HCT116 (cell line): ENCODE measurements around the gene ISCA2. TPM values are rescaled to one million over a fixed set of nuclear protein-coding genes. Genes with fewer than 3 reads are reported as not detected.

Source experiments
- ATAC-seq: fragments of 200-7000 bp; cut with Tn5 transposase; 2 replicates; pipeline ENCODE4 v1.9.1; 2020; ENCODE audit warnings: mild to moderate bottlenecking, moderate library complexity
- BruUV-seq: library from RNA; stranded (reverse); fragments of 400-500 nt; replicated peaks from 2 replicates; lab custom pipeline; 2021; lab: Mats Ljungman, UMichigan
- CTCF ChIA-PET: fragments of 300-600 bp; sonication (Branson Sonifier 250); formaldehyde crosslinking; loops from one replicate; lab custom pipeline; 2021; ENCODE audit warnings: antibody characterized with exemption; lab: Charles Lee
- POLR2A ChIA-PET: fragments of 300-600, 350-600 bp; sonication (Branson Sonifier 250); formaldehyde crosslinking; loops from one replicate; lab custom pipeline; 2021; ENCODE audit warnings: antibody characterized with exemption; lab: Charles Lee
- RAD21 ChIA-PET, 2 experiments: fragments of 300-600 bp; sonication (Branson Sonifier 250); formaldehyde crosslinking; loops; one replicate each; lab custom pipeline; 2023; ENCODE audit warnings: low total read pairs in 2 of 2; ENCODE audit not compliant: uncharacterized antibody in 2 of 2, unreplicated experiment in 2 of 2, low non-redundant PET in 1 of 2; lab: Charles Lee
- DNase-seq: peaks from one replicate; pipeline ENCODE4 v3.0.0-alpha.2; 2010; ENCODE audit warnings: low read depth, low spot score
- H2AFZ ChIP-seq: fragments of 200-600 bp; shearing (Covaris generic), sonication (generic); 2 replicates; pipeline ENCODE4 v1.6.1; 2017; ENCODE audit warnings: low read depth, mixed run types, mixed read lengths, antibody characterized with exemption, low read length; ENCODE audit not compliant: poor library complexity, severe bottlenecking
- H3K27ac ChIP-seq: 2 replicates; pipeline ENCODE4 v1.5.1; 2012; ENCODE audit warnings: low read depth, low read length
- H3K27me3 ChIP-seq: fragments of 200-600 bp; sonication (generic); 2 replicates; pipeline ENCODE4 v1.6.1; 2016; ENCODE audit warnings: mixed run types, low read length, mixed read lengths; ENCODE audit not compliant: insufficient read depth
- H3K36me3 ChIP-seq, 2 experiments: fragments of 200-500 bp in 1 of 2; fragments of 200-600 bp in 1 of 2; sonication (Bioruptor generic) in 1 of 2; sonication (generic) in 1 of 2; 2 replicates each; pipeline versions ENCODE4 v1.5.1 to v1.6.1; 2014 to 2016; ENCODE audit warnings: low read length in 2 of 2, inconsistent platforms in 1 of 2, mixed read lengths in 1 of 2, mixed run types in 1 of 2; ENCODE audit not compliant: insufficient read depth in 2 of 2, control insufficient read depth in 1 of 2
- H3K4me1 ChIP-seq, 2 experiments: fragments of 200-600 bp in 1 of 2; sonication (generic) in 1 of 2; 2 replicates each; pipeline versions ENCODE4 v1.5.1 to v1.6.1; 2012 to 2017; ENCODE audit warnings: low read length in 2 of 2, inconsistent platforms in 1 of 2, mild to moderate bottlenecking in 1 of 2, mixed read lengths in 1 of 2, mixed run types in 1 of 2, moderate library complexity in 1 of 2; ENCODE audit not compliant: insufficient read depth in 2 of 2, control insufficient read depth in 1 of 2
- H3K4me2 ChIP-seq: fragments of 200-600 bp; sonication (generic); 2 replicates; pipeline ENCODE4 v1.6.1; 2017; ENCODE audit warnings: mixed run types, low read length, mixed read lengths
- H3K4me3 ChIP-seq, 2 experiments: fragments of 200-600 bp in 1 of 2; sonication (generic) in 1 of 2; replicated peaks in 1 of 2; 2 replicates each; pipeline ENCODE4 v1.5.1; 2011 to 2016; ENCODE audit warnings: low read length in 2 of 2, control low read depth in 1 of 2, low read depth in 1 of 2, mild to moderate bottlenecking in 1 of 2, mixed read lengths in 1 of 2, mixed run types in 1 of 2
- H3K79me2 ChIP-seq: fragments of 200-600 bp; sonication (generic); 2 replicates; pipeline ENCODE4 v1.6.1; 2017; ENCODE audit warnings: mild to moderate bottlenecking, mixed run types, low read length, moderate library complexity, mixed read lengths; ENCODE audit not compliant: insufficient read depth
- H3K9ac ChIP-seq: fragments of 200-600 bp; sonication (generic); 2 replicates; pipeline ENCODE4 v1.6.1; 2016; ENCODE audit warnings: low read length, mixed read lengths
- H3K9me2 ChIP-seq: fragments of 200-600 bp; sonication (generic), shearing (Covaris generic); 2 replicates; pipeline ENCODE4 v1.6.1; 2017; ENCODE audit warnings: mixed run types, mild to moderate bottlenecking, moderate library complexity; ENCODE audit not compliant: insufficient read depth
- H3K9me3 ChIP-seq, 2 experiments: fragments of 200-500 bp in 1 of 2; fragments of 200-600 bp in 1 of 2; sonication (Bioruptor generic) in 1 of 2; sonication (generic) in 1 of 2; 2 replicates each; pipeline ENCODE4 v1.6.1; 2014 to 2017; ENCODE audit warnings: low read length in 2 of 2, mixed read lengths in 2 of 2, inconsistent platforms in 1 of 2, low read depth in 1 of 2, mild to moderate bottlenecking in 1 of 2, mixed run types in 1 of 2, moderate library complexity in 1 of 2; ENCODE audit not compliant: control insufficient read depth in 1 of 2, insufficient read depth in 1 of 2
- H4K20me1 ChIP-seq: fragments of 200-600 bp; sonication (generic), shearing (Covaris generic); 2 replicates; pipeline ENCODE4 v1.6.1; 2017; ENCODE audit warnings: mixed run types, mild to moderate bottlenecking, moderate library complexity; ENCODE audit not compliant: insufficient read depth
- CEBPB ChIP-seq: IDR thresholded peaks from 2 replicates; pipeline ENCODE4 v1.6.1; 2012; ENCODE audit warnings: low read depth
- CTCF ChIP-seq, 3 experiments: fragments of 200-600 bp in 1 of 3; sonication (generic) in 1 of 3; IDR thresholded peaks in 2 of 3; conservative IDR thresholded peaks in 1 of 3; 2 replicates each; pipeline ENCODE4 v1.5.1; 2012 to 2017; ENCODE audit warnings: low read depth in 2 of 3, low read length in 2 of 3, antibody characterized with exemption in 1 of 3, borderline replicate concordance in 1 of 3, control low read depth in 1 of 3, mild to moderate bottlenecking in 1 of 3, mixed read lengths in 1 of 3, mixed run types in 1 of 3, moderate library complexity in 1 of 3; ENCODE audit not compliant: insufficient read depth in 1 of 3
- ELF1 ChIP-seq: IDR thresholded peaks from 2 replicates; pipeline ENCODE4 v1.6.1; 2012; ENCODE audit warnings: low read depth, borderline replicate concordance
- EZH2phosphoT487 ChIP-seq: fragments of 200-600 bp; IDR thresholded peaks from 2 replicates; pipeline ENCODE4 v1.6.1; 2018; ENCODE audit warnings: antibody characterized with exemption, borderline replicate concordance
- FOSL1 ChIP-seq: IDR thresholded peaks from 2 replicates; pipeline ENCODE4 v1.6.1; 2012; ENCODE audit warnings: low read depth
- JUND ChIP-seq: IDR thresholded peaks from 2 replicates; pipeline ENCODE4 v1.6.1; 2012
- POLR2AphosphoS5 ChIP-seq: IDR thresholded peaks from 2 replicates; pipeline ENCODE4 v1.6.1; 2011; ENCODE audit warnings: mild to moderate bottlenecking, low read depth, low read length, moderate library complexity
- REST ChIP-seq: IDR thresholded peaks from 2 replicates; pipeline ENCODE4 v1.6.1; 2012; ENCODE audit warnings: low read depth
- SIN3A ChIP-seq: IDR thresholded peaks from 2 replicates; pipeline ENCODE4 v1.6.1; 2012; ENCODE audit warnings: low read depth
- SRF ChIP-seq: IDR thresholded peaks from 2 replicates; pipeline ENCODE4 v1.6.1; 2012; ENCODE audit warnings: low read depth
- TCF7L2 ChIP-seq: IDR thresholded peaks from 2 replicates; pipeline ENCODE4 v1.7.0; 2011; ENCODE audit warnings: borderline replicate concordance, inconsistent platforms; ENCODE audit not compliant: insufficient read depth, insufficient read length; ENCODE audit errors: extremely low read depth
- YY1 ChIP-seq: IDR thresholded peaks from 2 replicates; pipeline ENCODE4 v1.6.1; 2011; ENCODE audit warnings: low read length, low read depth, moderate library complexity, mild to moderate bottlenecking; ENCODE audit not compliant: insufficient replicate concordance; ENCODE audit errors: extremely low read depth
- ZBTB33 ChIP-seq: IDR thresholded peaks from 2 replicates; pipeline ENCODE4 v1.6.1; 2011; ENCODE audit warnings: mild to moderate bottlenecking, low read length, moderate library complexity; ENCODE audit not compliant: insufficient replicate concordance; ENCODE audit errors: extremely low read depth
- intact Hi-C: fragments of 100-400 bp; cut with micrococcal nuclease; formaldehyde crosslinking; loops from 2 replicates; pipeline ENCODE4 v1.10.0; 2022
- total RNA-seq: library from RNA; stranded (reverse); gene quantifications from one replicate; pipeline ENCODE4 v1.2.1, GENCODE V29; 2021; ENCODE audit not compliant: unreplicated experiment

The ISCA2 gene
- total RNA-seq, 1 experiment from 2014 or later: 27.5 TPM

GRCh38 chr14:74533576-74533975 is 40.0 kb downstream of the ISCA2 start:
- H3K27ac ChIP-seq: no peak overlapping the region
- no peaks in the 10 kb centered on the region for H4K20me1 ChIP-seq
- BruUV-seq: no TSS peak
- ATAC-seq (no peak), DNase-seq (no peak)
- H3K4me1 ChIP-seq: peaks cover 10 to 16% of the 10 kb centered on the region in 2 experiments
- no peaks in the 10 kb centered on the region for H3K9me2 ChIP-seq
- TF ChIP-seq POLR2AphosphoS5 (no peak), SIN3A (no peak), ZBTB33 (no peak), EZH2phosphoT487 (no peak), YY1 (no peak), FOSL1 (no peak), CEBPB (no peak), REST (no peak), CTCF (IDR thresholded peaks at IDR 0.05 in 2 of 3, conservative IDR thresholded peaks at IDR 0.05 in 1 of 3; ENCODE audit: borderline replicate concordance in 1 of 3, insufficient read depth in 1 of 3, low read depth in 2 of 3, low read length in 2 of 3) (no peak), ELF1 (no peak), SRF (no peak), JUND (no peak), TCF7L2 (no peak)
- H2AFZ ChIP-seq: no peak overlapping the region
- no peaks in the 10 kb centered on the region for H3K9me3 ChIP-seq
- no peak overlapping the region for H3K9ac ChIP-seq
- no peaks in the 10 kb centered on the region for H3K27me3 ChIP-seq
- H3K36me3 ChIP-seq: no peaks in the 10 kb centered on the region
- H3K4me3 ChIP-seq: no peak overlapping the region
- RAD21 ChIA-PET: no interaction called here
- CTCF ChIA-PET: no interaction called here
- H3K79me2 ChIP-seq: no peaks in the 10 kb centered on the region
- no peak overlapping the region for H3K4me2 ChIP-seq
- intact Hi-C loops: no loop called here
- POLR2A ChIA-PET: no interaction called here
